Measurements from ENCODE around the gene PGGT1B. TPM values are rescaled to one million over a fixed set of nuclear protein-coding genes. Genes with fewer than 3 reads are reported as not detected.
A peak's percentile ranks its signal among the peaks of the same experiment; 100 is the strongest.

PGGT1B gene
- total RNA-seq, 1 donor from 2014 or later = 4.0 TPM

- Histone ChIP-seq H3K27ac (no peak overlapping the region), H3K9me3 (no peaks in the 10 kb centered on the region), H3K36me3 (no peaks in the 10 kb centered on the region), H3K4me1 (peaks cover 0 to 3% of the 10 kb centered on the region in 2 donors), H3K4me3 (no peak overlapping the region), H3K27me3 (no peaks in the 10 kb centered on the region)
- intact Hi-C loops (cut with DNase I) = loop anchor here (5.0 to 10.0 kb wide), 3 partner anchors 243 to 786 kb away; partner anchors contain the start of genes AP3S1, ATG12, COMMD10 and FEM1C
- TF ChIP-seq, protein P1, sequence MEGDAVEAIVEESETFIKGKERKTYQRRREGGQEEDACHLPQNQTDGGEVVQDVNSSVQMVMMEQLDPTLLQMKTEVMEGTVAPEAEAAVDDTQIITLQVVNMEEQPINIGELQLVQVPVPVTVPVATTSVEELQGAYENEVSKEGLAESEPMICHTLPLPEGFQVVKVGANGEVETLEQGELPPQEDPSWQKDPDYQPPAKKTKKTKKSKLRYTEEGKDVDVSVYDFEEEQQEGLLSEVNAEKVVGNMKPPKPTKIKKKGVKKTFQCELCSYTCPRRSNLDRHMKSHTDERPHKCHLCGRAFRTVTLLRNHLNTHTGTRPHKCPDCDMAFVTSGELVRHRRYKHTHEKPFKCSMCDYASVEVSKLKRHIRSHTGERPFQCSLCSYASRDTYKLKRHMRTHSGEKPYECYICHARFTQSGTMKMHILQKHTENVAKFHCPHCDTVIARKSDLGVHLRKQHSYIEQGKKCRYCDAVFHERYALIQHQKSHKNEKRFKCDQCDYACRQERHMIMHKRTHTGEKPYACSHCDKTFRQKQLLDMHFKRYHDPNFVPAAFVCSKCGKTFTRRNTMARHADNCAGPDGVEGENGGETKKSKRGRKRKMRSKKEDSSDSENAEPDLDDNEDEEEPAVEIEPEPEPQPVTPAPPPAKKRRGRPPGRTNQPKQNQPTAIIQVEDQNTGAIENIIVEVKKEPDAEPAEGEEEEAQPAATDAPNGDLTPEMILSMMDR (IDR thresholded peaks at IDR 0.05) = no peak
- DNase-seq (ENCODE audit: low spot score in 2 of 2) = no peak
Measured at GRCh38 chr5:115298811-115299210, 36.1 kb upstream of the PGGT1B start.

GRCh38 chr5:115297031-115297430 lies 34.4 kb upstream of the PGGT1B start:
- TF ChIP-seq, protein P1 (IDR thresholded peaks at IDR 0.05) = no peak
- H3K27ac ChIP-seq = no peak overlapping the region
- H3K36me3 ChIP-seq = no peaks in the 10 kb centered on the region
- intact Hi-C loops (cut with DNase I) = loop anchor here (5.0 to 10.0 kb wide), 3 partner anchors 245 to 788 kb away; partner anchors contain the start of genes AP3S1, ATG12, COMMD10 and FEM1C
- no peak for DNase-seq (ENCODE audit: low spot score in 2 of 2)
- H3K9me3 ChIP-seq = peaks cover 4% of the 10 kb centered on the region in 2 donors
- H3K4me3 ChIP-seq = peak overlapping the region; percentile 79 to 100
- peaks cover 0 to 3% of the 10 kb centered on the region in 2 donors for H3K4me1 ChIP-seq
- H3K27me3 ChIP-seq = no peaks in the 10 kb centered on the region

DNA sequence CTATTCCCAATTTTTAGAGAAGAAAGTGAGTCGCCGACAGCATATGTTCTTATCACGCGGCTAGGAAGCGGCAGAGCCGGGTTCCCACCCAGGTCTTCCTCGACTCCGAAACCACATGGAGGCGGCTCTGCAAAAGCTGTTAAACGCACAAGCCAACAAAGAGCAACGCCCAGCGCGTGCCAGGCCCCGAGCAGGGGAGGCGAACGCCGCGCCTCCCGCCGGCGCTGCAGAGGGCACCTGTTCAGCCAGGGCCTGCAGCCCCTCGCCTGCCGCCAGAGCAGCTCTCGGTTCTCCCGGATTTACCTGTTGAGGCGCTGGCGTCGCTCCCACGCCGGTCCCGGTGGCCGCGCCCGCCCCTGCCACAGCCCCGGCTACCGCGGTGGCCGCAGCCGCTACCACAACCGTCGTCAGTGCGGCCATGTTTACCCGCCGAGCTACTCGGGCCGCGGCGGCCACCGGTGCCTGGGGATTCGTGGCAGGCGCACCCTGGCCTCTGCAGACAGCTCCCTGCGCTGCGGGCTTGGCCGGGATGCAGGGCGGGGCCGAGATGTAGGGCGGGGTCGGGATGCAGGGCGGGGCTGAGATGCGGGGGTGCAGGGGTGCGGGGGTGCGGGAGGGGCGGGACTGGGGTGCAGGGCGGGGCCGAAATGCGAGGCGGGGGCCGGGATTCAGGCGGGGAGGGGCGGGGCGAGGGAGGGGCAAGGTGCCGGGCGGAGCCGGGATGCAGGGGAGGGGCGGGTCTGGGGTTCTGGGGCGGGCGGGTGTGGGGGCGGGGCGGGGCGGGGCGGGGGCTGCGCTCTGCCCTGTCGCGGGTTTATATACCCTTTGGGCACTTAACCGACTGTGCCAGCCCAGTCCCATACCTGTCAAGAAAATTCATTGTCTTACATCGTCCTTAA lies 33.7 kb upstream of the PGGT1B start, which contains the start of gene CCDC112:
TSS of gene CCDC112 (minus strand) at position 531 of the 899 bp plus-strand sequence. CDS start at position 420, 111 bp downstream.
- peaks cover 4 to 8% of the 10 kb centered on the region in 2 donors for H3K9me3 ChIP-seq
- intact Hi-C loops (cut with DNase I) = loop anchor here (5.0 to 10.0 kb wide), 3 partner anchors 246 to 788 kb away; partner anchors contain the start of genes AP3S1, ATG12, COMMD10 and FEM1C
- peak within 1 kb of the TSS; percentile 79 to 100 for H3K4me3 ChIP-seq
- DNase-seq (ENCODE audit: low spot score in 2 of 2) = peak; percentile 40 to 82
- H3K27ac ChIP-seq = no peak within 1 kb of the TSS
- H3K4me1 ChIP-seq = peaks cover 0 to 3% of the 10 kb centered on the region in 2 donors
- TF ChIP-seq, protein P1 (IDR thresholded peaks at IDR 0.05) = no peak
- H3K27me3 ChIP-seq = no peaks in the 10 kb centered on the region
- no peaks in the 10 kb centered on the region for H3K36me3 ChIP-seq

DNA sequence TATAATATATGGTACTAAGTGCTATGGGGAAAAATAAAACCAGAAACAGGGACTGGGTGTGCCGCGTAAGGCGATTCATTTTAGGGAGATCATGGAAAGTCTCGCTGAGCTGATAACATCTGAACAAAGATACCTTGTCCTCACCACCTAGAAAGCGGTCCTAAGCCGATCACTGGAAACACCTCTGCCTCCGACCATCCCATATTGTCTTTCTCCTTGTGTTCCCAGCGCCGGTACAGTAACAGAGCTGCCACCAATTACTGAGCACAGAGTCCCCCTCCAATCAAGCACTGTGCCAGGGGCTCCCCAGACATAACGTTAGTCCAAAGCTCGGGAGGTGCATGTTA lies 33.1 kb upstream of the PGGT1B start:
- Histone ChIP-seq H3K4me3 (peak overlapping the region; percentile 79 to 100), H3K4me1 (peaks cover 0 to 3% of the 10 kb centered on the region in 2 donors), H3K27ac (no peak overlapping the region), H3K9me3 (peaks cover 4 to 8% of the 10 kb centered on the region in 2 donors), H3K36me3 (no peaks in the 10 kb centered on the region), H3K27me3 (no peaks in the 10 kb centered on the region)
- no peak for DNase-seq (ENCODE audit: low spot score in 2 of 2)
- intact Hi-C loops (cut with DNase I) = loop anchor here (5.0 to 10.0 kb wide), 3 partner anchors 247 to 789 kb away; partner anchors contain the start of genes AP3S1, ATG12, COMMD10 and FEM1C
- TF ChIP-seq, protein P1 (IDR thresholded peaks at IDR 0.05) = no peak

GRCh38 chr5:115291397-115291796 lies 28.7 kb upstream of the PGGT1B start:
- TF ChIP-seq, protein P1 (IDR thresholded peaks at IDR 0.05) = no peak
- no peaks in the 10 kb centered on the region for H3K36me3 ChIP-seq
- peaks cover 4 to 8% of the 10 kb centered on the region in 2 donors for H3K9me3 ChIP-seq
- no peaks in the 10 kb centered on the region for H3K27me3 ChIP-seq
- H3K4me3 ChIP-seq = no peak overlapping the region
- no peak for DNase-seq (ENCODE audit: low spot score in 2 of 2)
- intact Hi-C loops (cut with DNase I) = loop anchor here (10.0 kb wide), 1 partner anchor 793 kb away; the partner anchor contains the start of gene COMMD10
- no peak overlapping the region for H3K27ac ChIP-seq
- H3K4me1 ChIP-seq = peaks cover 0 to 3% of the 10 kb centered on the region in 2 donors

All from ascending aorta (tissue), 2 donors.